DOHH2 (cell line): ENCODE measurements around the gene KCNIP1.

ENCODE experiments used
- EZH2phosphoT487 ChIP-seq: fragments of 200-600 bp; sonication (generic); IDR thresholded peaks from 2 replicates; pipeline ENCODE4 v1.6.1; 2017; ENCODE audit warnings: borderline replicate concordance, mild to moderate bottlenecking, antibody characterized with exemption, low read length, moderate library complexity, mixed read lengths
- TF ChIP-seq, protein P1 (sequence below): fragments of 200-600 bp; sonication (generic); IDR thresholded peaks from one replicate; pipeline ENCODE4 v1.5.1; 2014; ENCODE audit warnings: antibody characterized with exemption, mild to moderate bottlenecking, low read depth, low read length; ENCODE audit not compliant: poor library complexity, severe bottlenecking

DNA sequence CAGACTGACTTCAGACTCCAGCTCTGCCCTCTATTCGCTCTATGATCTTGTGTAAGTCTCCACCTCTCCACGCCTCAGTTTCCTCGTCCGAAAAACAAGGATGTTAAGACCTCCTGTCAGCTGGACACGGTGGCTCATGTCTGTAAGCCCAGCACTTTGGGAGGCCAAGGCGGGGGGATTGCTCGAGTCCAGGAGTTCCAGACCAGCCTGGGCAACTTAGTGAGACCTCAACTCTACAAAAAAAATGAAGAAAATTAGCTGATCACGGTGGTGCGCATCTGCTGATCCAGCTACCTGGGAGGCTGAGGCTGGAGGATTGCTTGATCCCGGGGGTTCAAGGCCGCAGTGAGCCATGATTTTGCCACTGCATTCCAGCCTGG, 243.1 kb downstream of the KCNIP1 start:
- TF ChIP-seq, protein P1, sequence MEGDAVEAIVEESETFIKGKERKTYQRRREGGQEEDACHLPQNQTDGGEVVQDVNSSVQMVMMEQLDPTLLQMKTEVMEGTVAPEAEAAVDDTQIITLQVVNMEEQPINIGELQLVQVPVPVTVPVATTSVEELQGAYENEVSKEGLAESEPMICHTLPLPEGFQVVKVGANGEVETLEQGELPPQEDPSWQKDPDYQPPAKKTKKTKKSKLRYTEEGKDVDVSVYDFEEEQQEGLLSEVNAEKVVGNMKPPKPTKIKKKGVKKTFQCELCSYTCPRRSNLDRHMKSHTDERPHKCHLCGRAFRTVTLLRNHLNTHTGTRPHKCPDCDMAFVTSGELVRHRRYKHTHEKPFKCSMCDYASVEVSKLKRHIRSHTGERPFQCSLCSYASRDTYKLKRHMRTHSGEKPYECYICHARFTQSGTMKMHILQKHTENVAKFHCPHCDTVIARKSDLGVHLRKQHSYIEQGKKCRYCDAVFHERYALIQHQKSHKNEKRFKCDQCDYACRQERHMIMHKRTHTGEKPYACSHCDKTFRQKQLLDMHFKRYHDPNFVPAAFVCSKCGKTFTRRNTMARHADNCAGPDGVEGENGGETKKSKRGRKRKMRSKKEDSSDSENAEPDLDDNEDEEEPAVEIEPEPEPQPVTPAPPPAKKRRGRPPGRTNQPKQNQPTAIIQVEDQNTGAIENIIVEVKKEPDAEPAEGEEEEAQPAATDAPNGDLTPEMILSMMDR = no peak
- TF ChIP-seq EZH2phosphoT487 = no peak
